ENCODE results near the gene MACO1.

DNA sequence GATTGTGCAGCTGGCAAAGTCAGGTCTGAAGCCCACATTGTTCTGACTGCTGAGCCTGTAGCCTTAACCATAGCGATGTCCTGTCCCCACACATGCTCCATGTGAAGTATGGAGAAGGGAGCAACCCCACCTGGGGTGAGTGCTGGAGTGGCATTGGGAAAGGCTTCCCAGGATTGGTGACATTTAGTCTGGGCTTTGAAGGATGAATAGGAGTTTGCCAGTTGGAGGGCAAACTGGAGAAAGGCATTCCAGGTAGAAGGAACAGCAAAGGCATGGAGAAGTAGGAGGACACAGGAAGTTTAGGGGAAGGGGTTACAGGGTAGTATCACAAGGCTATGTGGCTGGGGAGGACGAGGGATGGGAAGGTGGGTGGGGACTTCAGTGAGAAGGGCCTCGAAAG is 105.4 kb downstream of the MACO1 start:
- TF ChIP-seq, protein P1, sequence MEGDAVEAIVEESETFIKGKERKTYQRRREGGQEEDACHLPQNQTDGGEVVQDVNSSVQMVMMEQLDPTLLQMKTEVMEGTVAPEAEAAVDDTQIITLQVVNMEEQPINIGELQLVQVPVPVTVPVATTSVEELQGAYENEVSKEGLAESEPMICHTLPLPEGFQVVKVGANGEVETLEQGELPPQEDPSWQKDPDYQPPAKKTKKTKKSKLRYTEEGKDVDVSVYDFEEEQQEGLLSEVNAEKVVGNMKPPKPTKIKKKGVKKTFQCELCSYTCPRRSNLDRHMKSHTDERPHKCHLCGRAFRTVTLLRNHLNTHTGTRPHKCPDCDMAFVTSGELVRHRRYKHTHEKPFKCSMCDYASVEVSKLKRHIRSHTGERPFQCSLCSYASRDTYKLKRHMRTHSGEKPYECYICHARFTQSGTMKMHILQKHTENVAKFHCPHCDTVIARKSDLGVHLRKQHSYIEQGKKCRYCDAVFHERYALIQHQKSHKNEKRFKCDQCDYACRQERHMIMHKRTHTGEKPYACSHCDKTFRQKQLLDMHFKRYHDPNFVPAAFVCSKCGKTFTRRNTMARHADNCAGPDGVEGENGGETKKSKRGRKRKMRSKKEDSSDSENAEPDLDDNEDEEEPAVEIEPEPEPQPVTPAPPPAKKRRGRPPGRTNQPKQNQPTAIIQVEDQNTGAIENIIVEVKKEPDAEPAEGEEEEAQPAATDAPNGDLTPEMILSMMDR (IDR thresholded peaks at IDR 0.05; ENCODE audit: low read length): no peak
- TF ChIP-seq EZH2 (IDR thresholded peaks at IDR 0.05; ENCODE audit: borderline replicate concordance, low read length): no peak
